ENCODE results near the gene MESP1.
"Not testable (repeated sequence)": the region's sequence is repeated elsewhere in the genome, so short reads cannot be mapped to it uniquely, and the experiment has no call there.

The MESP1 gene

DNA sequence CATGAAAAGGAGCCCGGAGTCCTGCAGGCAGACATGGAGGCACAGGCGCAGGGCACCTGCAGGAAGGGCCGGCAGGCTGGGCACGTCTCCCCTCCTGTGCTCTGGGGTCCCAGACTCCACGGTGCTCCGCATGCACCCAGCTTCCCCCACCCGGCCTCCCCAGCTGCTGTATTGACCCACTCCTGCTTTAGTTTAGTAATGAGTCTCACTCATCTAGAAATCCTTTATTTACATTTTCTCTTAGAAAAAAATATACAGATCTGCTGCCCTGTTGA lies 33.6 kb upstream of the MESP1 start:
- peaks cover 11% of the 10 kb centered on the region for H3K27me3 Mint-ChIP-seq
- H3K9me3 Mint-ChIP-seq (ENCODE audit: low read depth), result peaks cover 10% of the 10 kb centered on the region
- no peaks in the 10 kb centered on the region for H3K4me1 Mint-ChIP-seq (ENCODE audit: low read depth)
- H3K27ac Mint-ChIP-seq, result no peak overlapping the region
- peaks cover 4% of the 10 kb centered on the region for H3K36me3 Mint-ChIP-seq
- no peak overlapping the region for H3K4me3 Mint-ChIP-seq

GRCh38 chr15:89783861-89784685 lies 33.0 kb upstream of the MESP1 start:
- Mint-ChIP-seq H3K27ac (no peak overlapping the region), H3K4me3 (no peak overlapping the region), H3K4me1 (ENCODE audit: low read depth) (no peaks in the 10 kb centered on the region), H3K27me3 (peaks cover 11% of the 10 kb centered on the region), H3K9me3 (ENCODE audit: low read depth) (peaks cover 10% of the 10 kb centered on the region), H3K36me3 (peaks cover 4% of the 10 kb centered on the region)

DNA sequence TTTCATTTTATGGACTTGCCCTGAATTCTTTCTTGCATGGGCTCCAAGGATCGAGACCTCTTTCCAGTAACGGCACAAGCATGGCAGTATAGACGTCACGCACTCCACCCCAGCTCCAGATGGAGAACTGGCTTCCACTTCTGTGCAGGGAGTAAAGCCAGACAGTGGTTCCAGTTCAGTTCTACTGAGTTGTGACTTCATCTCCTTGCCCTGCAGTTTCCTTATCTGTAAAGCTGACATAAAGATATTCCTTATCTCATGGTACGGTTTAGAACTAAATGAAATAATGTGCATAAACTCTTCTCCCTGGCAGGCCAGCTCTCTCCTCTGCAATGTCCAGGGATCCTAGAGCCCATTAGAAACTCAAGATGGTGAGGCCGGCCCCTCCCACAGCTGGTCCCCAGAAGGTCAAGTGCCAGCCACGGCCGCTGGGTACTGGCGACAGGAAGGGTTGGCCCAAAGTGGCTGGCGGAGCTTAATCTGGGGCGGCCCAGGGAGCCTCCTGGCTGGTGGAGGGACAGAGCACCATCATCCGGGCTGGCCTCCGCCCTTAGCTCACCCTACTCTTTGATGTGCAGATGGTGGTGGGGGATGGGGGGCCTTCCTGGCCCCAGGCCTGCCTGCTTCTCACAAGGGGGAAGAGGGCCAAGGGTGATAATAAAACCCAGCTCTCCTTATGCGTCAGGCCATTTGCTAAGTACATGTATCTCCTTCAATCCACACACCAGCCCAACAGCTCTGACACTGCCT lies 32.2 kb upstream of the MESP1 start:
- H3K36me3 Mint-ChIP-seq, result peaks cover 4% of the 10 kb centered on the region
- H3K27me3 Mint-ChIP-seq, result peaks cover 11% of the 10 kb centered on the region
- H3K27ac Mint-ChIP-seq, result no peak overlapping the region
- no peaks in the 10 kb centered on the region for H3K4me1 Mint-ChIP-seq (ENCODE audit: low read depth)
- H3K9me3 Mint-ChIP-seq (ENCODE audit: low read depth), result peaks cover 10% of the 10 kb centered on the region
- no peak overlapping the region for H3K4me3 Mint-ChIP-seq

DNA sequence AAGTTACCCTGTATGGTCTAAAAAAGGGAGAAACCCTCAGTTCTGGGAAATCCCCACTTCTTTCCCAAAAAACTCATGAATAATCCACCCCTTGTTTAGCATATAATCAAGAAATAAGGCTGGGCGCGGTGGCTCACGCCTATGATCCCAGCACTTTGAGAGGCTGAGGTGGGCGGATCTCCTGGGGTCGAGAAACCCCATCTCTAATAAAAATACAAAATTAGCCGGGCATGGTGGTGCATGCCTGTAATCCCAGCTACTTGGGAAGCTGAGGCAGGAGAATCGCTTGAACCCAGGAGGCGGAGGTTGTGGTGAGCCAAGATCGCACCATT lies 31.5 kb upstream of the MESP1 start:
- not testable (repeated sequence) for H3K27me3 Mint-ChIP-seq; H3K4me1 Mint-ChIP-seq (ENCODE audit: low read depth); H3K27ac Mint-ChIP-seq; H3K36me3 Mint-ChIP-seq; H3K9me3 Mint-ChIP-seq (ENCODE audit: low read depth); H3K4me3 Mint-ChIP-seq

GRCh38 chr15:89781891-89782618 lies 31.0 kb upstream of the MESP1 start:
- no peaks in the 10 kb centered on the region for H3K36me3 Mint-ChIP-seq
- H3K27me3 Mint-ChIP-seq, result peaks cover 10% of the 10 kb centered on the region
- H3K4me3 Mint-ChIP-seq, result no peak overlapping the region
- H3K9me3 Mint-ChIP-seq (ENCODE audit: low read depth), result no peaks in the 10 kb centered on the region
- H3K4me1 Mint-ChIP-seq (ENCODE audit: low read depth), result peaks cover 1% of the 10 kb centered on the region
- no peak overlapping the region for H3K27ac Mint-ChIP-seq

DNA sequence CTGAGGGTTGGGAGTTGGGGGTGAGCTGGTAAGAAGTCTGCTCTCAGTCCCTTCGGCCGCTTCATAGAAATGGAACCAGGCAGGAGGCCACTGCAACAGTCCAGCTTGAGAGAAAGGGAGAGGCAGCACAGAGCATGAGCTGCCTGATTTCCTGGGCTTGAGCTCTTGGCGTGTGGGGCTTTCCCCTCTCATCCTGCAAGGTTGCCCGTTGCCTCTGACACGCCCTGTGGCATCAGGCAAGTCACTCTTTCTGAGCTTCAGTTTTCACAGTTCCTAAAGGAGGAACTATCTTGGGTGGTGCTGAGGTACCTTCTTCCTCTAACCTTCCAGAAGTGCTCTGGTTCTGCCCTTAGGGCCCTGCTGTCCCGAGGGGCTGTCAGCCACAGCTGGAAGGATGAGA lies 30.0 kb upstream of the MESP1 start:
- Mint-ChIP-seq H3K4me1 (ENCODE audit: low read depth) (peaks cover 1% of the 10 kb centered on the region), H3K27ac (no peak overlapping the region), H3K36me3 (no peaks in the 10 kb centered on the region), H3K9me3 (ENCODE audit: low read depth) (no peaks in the 10 kb centered on the region), H3K4me3 (no peak overlapping the region), H3K27me3 (peaks cover 10% of the 10 kb centered on the region)

GRCh38 chr15:89780601-89781000 lies 29.6 kb upstream of the MESP1 start:
- Mint-ChIP-seq H3K27me3 (peaks cover 11% of the 10 kb centered on the region), H3K36me3 (no peaks in the 10 kb centered on the region), H3K4me3 (no peak overlapping the region), H3K4me1 (ENCODE audit: low read depth) (peaks cover 1% of the 10 kb centered on the region), H3K27ac (no peak overlapping the region), H3K9me3 (ENCODE audit: low read depth) (no peaks in the 10 kb centered on the region)

GRCh38 chr15:89778861-89779260 lies 27.8 kb upstream of the MESP1 start:
- H3K9me3 Mint-ChIP-seq (ENCODE audit: low read depth), result no peaks in the 10 kb centered on the region
- H3K4me1 Mint-ChIP-seq (ENCODE audit: low read depth), result peaks cover 1% of the 10 kb centered on the region
- H3K27me3 Mint-ChIP-seq, result peaks cover 13% of the 10 kb centered on the region

GRCh38 chr15:89777782-89778380 lies 26.8 kb upstream of the MESP1 start:
- Mint-ChIP-seq H3K9me3 (ENCODE audit: low read depth) (no peaks in the 10 kb centered on the region), H3K36me3 (no peaks in the 10 kb centered on the region), H3K4me1 (ENCODE audit: low read depth) (peaks cover 1% of the 10 kb centered on the region), H3K27ac (no peak overlapping the region), H3K27me3 (peaks cover 13% of the 10 kb centered on the region), H3K4me3 (no peak overlapping the region)

More at GRCh38 chr15:89778861-89779260, 27.8 kb upstream of the MESP1 start:
- no peaks in the 10 kb centered on the region for H3K36me3 Mint-ChIP-seq
- no peak overlapping the region for H3K4me3 Mint-ChIP-seq
- H3K27ac Mint-ChIP-seq, result no peak overlapping the region

DNA sequence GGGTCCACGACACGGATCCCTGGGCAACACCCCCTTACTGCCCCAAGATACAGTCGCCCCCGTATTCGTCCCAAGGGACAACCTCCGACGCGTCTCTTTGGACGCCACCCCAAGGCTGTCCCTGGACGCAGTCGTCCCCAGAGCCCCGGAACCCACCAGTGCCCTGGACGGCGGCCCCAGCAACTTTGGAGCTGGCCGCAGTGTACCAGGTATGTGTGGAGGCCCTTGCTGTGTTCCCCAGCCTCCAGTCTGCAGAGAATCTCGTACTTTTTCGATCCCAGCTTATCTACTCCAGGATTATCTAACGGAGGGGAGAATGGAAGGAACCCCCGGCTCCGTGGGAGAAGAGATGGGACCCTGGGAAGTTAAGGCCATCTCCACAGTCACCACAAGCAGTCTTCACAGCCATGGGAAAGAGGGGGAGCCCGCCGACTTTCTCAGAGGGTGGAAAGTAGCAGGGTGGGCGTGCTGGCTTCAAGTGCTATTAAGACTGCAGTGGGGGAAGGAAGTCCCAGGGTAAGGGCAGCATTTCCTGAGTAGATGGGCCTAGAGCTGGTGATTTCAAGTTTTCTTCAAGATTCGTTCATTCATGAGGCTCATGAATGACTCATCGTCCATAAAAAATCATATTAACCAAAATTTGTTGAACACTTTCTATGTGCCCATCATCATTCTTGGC lies 26.2 kb upstream of the MESP1 start:
- Mint-ChIP-seq H3K4me3 (peak overlapping the region; percentile 38), H3K27ac (no peak overlapping the region), H3K27me3 (peaks cover 13% of the 10 kb centered on the region), H3K9me3 (ENCODE audit: low read depth) (no peaks in the 10 kb centered on the region), H3K36me3 (no peaks in the 10 kb centered on the region), H3K4me1 (ENCODE audit: low read depth) (peaks cover 1% of the 10 kb centered on the region)

GRCh38 chr15:89776274-89777072 lies 25.4 kb upstream of the MESP1 start, which contains the start of gene MESP2:
Gene MESP2, plus strand, starts transcription at chr15:89776332. Its CDS starts 26 bp downstream, at chr15:89776358.
- Mint-ChIP-seq H3K36me3 (no peaks in the 10 kb centered on the region), H3K4me1 (ENCODE audit: low read depth) (peaks cover 1% of the 10 kb centered on the region), H3K27ac (no peak within 1 kb of the TSS), H3K9me3 (ENCODE audit: low read depth) (no peaks in the 10 kb centered on the region), H3K27me3 (peaks cover 13% of the 10 kb centered on the region), H3K4me3 (peak within 1 kb of the TSS; percentile 49)

GRCh38 chr15:89775815-89776214 lies 24.8 kb upstream of the MESP1 start:
- H3K27ac Mint-ChIP-seq, result no peak overlapping the region
- no peaks in the 10 kb centered on the region for H3K9me3 Mint-ChIP-seq (ENCODE audit: low read depth)
- peaks cover 11% of the 10 kb centered on the region for H3K27me3 Mint-ChIP-seq
- H3K4me3 Mint-ChIP-seq, result peak overlapping the region; percentile 17
- peaks cover 1% of the 10 kb centered on the region for H3K4me1 Mint-ChIP-seq (ENCODE audit: low read depth)
- H3K36me3 Mint-ChIP-seq, result no peaks in the 10 kb centered on the region

DNA sequence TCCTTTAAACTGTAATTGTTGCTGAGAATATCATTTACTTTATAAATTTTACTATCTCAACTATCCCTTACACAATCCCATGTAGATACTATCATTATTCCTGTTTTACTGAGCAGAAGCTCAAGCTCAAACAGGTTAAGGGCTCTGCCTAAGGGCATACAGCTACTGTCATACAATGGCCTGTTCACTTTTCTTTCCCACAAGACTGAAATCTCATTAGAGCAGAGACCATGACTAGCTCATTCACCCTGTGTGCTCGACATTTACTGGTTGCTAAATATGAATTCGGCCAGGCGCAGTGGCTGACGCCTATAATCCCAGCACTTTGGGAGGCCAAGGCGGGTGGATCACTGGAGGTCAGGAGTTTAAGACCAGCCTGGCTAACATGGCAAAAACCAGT lies 23.4 kb upstream of the MESP1 start:
- Mint-ChIP-seq H3K9me3 (ENCODE audit: low read depth) (no peaks in the 10 kb centered on the region), H3K27me3 (peaks cover 6% of the 10 kb centered on the region), H3K4me1 (ENCODE audit: low read depth) (peaks cover 1% of the 10 kb centered on the region), H3K36me3 (no peaks in the 10 kb centered on the region), H3K27ac (no peak overlapping the region), H3K4me3 (no peak overlapping the region)

Measured in activated naive CD8-positive, alpha-beta T cell (primary cell).